K562 (cell line): ENCODE results near the gene AQR. TPM values are rescaled to one million over a fixed set of nuclear protein-coding genes. Genes with fewer than 3 reads are reported as not detected.

ENCODE experiments used
- ATF4 ChIP-seq: fragments of 450-650 bp; formaldehyde crosslinking; IDR thresholded peaks from 2 replicates; pipeline ENCODE4 v1.4.0; 2022; ENCODE audit warnings: mild to moderate bottlenecking, moderate library complexity
- CBX8 ChIP-seq: fragments of 200-600 bp; sonication (generic); IDR thresholded peaks from 2 replicates; pipeline ENCODE4 v1.6.1; 2012; ENCODE audit warnings: borderline replicate concordance, mixed run types, low read depth, mild to moderate bottlenecking, moderate library complexity, mixed read lengths, low read length, control low read depth, inconsistent platforms; ENCODE audit not compliant: poor library complexity, severe bottlenecking; ENCODE audit errors: extremely low read depth
- DEAF1 ChIP-seq: fragments of 450-650 bp; formaldehyde crosslinking; IDR thresholded peaks from 2 replicates; pipeline ENCODE4 v1.4.0; 2020; ENCODE audit warnings: mild to moderate bottlenecking, moderate library complexity
- polyA plus RNA-seq, 8 experiments: library from polyadenylated mRNA; depleted of rRNA in 4 of 8; stranded (reverse) in 5 of 8; unstranded in 3 of 8; fragments of >200 nt; fragmentation: Nextera tagmentation in 2 of 8; fragmentation: Illumina TruSeq in 1 of 8; extraction: Ambion mirVana in 2 of 8; extraction: Trizol in 1 of 8; gene quantifications; 2 replicates each; pipeline versions ENCODE4 v1.2.1 to v1.2.3, GENCODE V29; 2011 to 2014; ENCODE audit warnings: inconsistent platforms in 1 of 8, missing spikeins in 1 of 8
- total RNA-seq, 7 experiments: library from RNA; depleted of rRNA in 6 of 7; stranded (reverse); fragments of >200 nt in 6 of 7; fragmentation: Illumina TruSeq in 2 of 7; extraction: Trizol in 2 of 7; gene quantifications; 2 replicates each; pipeline versions ENCODE4 v1.2.1 to v1.2.3, GENCODE V29; 2011 to 2021; ENCODE audit warnings: low replicate concordance in 1 of 7

AQR gene
- total and polyA plus RNA-seq, 9 of the 15 experiments (the other 6 are each of a cell fraction or from before 2014, with no cell fraction given): 22.0 to 62.9 (median 39.3) TPM

GRCh38 chr15:34802371-34802770, 167.2 kb downstream of the AQR start (continued):
- TF ChIP-seq CBX8: no peak
- TF ChIP-seq DEAF1 (CRISPR knock-in tag): no peak
- no peak for TF ChIP-seq ATF4 (CRISPR knock-in tag)

Other genes with a start within 250 kb of the AQR start
- gene GJD2, start 214.7 kb downstream of the AQR start, total RNA-seq (2014; rRNA removed): not detected in 2 replicates
- gene GJD2, start 214.7 kb downstream of the AQR start, total RNA-seq (2014; rRNA removed; fragmentation: Illumina TruSeq; extraction: Trizol): not detected in 2 replicates
- not detected in 2 replicates for gene GJD2, start 214.7 kb downstream of the AQR start, total RNA-seq (2015; rRNA removed; fragmentation: Illumina TruSeq; extraction: Trizol)
- gene GJD2, start 214.7 kb downstream of the AQR start, total RNA-seq (2021): not detected in 2 replicates
- gene GJD2, start 214.7 kb downstream of the AQR start, polyA plus RNA-seq (2011; rRNA removed): not detected in 2 replicates
- gene GJD2, start 214.7 kb downstream of the AQR start, polyA plus RNA-seq (2014; fragmentation: Illumina TruSeq; extraction: Trizol): not detected in 2 replicates
- gene GJD2, start 214.7 kb downstream of the AQR start, polyA plus RNA-seq (2014; fragmentation: Nextera tagmentation; extraction: Ambion mirVana): not detected
- gene GJD2, start 214.7 kb downstream of the AQR start, polyA plus RNA-seq (2014; rRNA removed): not detected in 2 replicates
- not detected in 2 replicates for gene ACTC1, start 174.2 kb downstream of the AQR start, total RNA-seq (2014; rRNA removed)
- gene ACTC1, start 174.2 kb downstream of the AQR start, total RNA-seq (2014; rRNA removed; fragmentation: Illumina TruSeq; extraction: Trizol): 0.18 TPM in 1 of 2 replicates, not detected in the other
- 0.33 TPM in 1 of 2 replicates, not detected in the other for gene ACTC1, start 174.2 kb downstream of the AQR start, total RNA-seq (2015; rRNA removed; fragmentation: Illumina TruSeq; extraction: Trizol)
- gene ACTC1, start 174.2 kb downstream of the AQR start, total RNA-seq (2021): 0.09 TPM in 1 of 2 replicates, not detected in the other
- 0.16 and 0.84 TPM in 2 replicates for gene ACTC1, start 174.2 kb downstream of the AQR start, polyA plus RNA-seq (2011; rRNA removed)
- gene ACTC1, start 174.2 kb downstream of the AQR start, polyA plus RNA-seq (2014; fragmentation: Illumina TruSeq; extraction: Trizol): 0.10 TPM in 1 of 2 replicates, not detected in the other
- under 1 TPM in 1 of 2 experiments, not detected in 1; 0.15 TPM for gene ACTC1, start 174.2 kb downstream of the AQR start, polyA plus RNA-seq (2014; fragmentation: Nextera tagmentation; extraction: Ambion mirVana)
- gene ACTC1, start 174.2 kb downstream of the AQR start, polyA plus RNA-seq (2014; rRNA removed): 0.08 TPM in 1 of 2 replicates, not detected in the other
- 19.8 and 25.6 TPM in 2 replicates for gene ZNF770, start 18.5 kb upstream of the AQR start, total RNA-seq (2014; rRNA removed)
- gene ZNF770, start 18.5 kb upstream of the AQR start, total RNA-seq (2014; rRNA removed; fragmentation: Illumina TruSeq; extraction: Trizol): 48.4 and 52.8 TPM in 2 replicates
- gene ZNF770, start 18.5 kb upstream of the AQR start, total RNA-seq (2015; rRNA removed; fragmentation: Illumina TruSeq; extraction: Trizol): 35.6 and 40.3 TPM in 2 replicates
- 45.5 and 52.1 TPM in 2 replicates for gene ZNF770, start 18.5 kb upstream of the AQR start, total RNA-seq (2021)
- gene ZNF770, start 18.5 kb upstream of the AQR start, polyA plus RNA-seq (2011; rRNA removed): 48.1 and 50.8 TPM in 2 replicates
- 33.8 and 40.9 TPM in 2 replicates for gene ZNF770, start 18.5 kb upstream of the AQR start, polyA plus RNA-seq (2014; fragmentation: Illumina TruSeq; extraction: Trizol)
- gene ZNF770, start 18.5 kb upstream of the AQR start, polyA plus RNA-seq (2014; fragmentation: Nextera tagmentation; extraction: Ambion mirVana): 1 to 10 TPM; 3.4 to 5.2 TPM
- gene ZNF770, start 18.5 kb upstream of the AQR start, polyA plus RNA-seq (2014; rRNA removed): 20.5 and 24.6 TPM in 2 replicates
- gene NANOGP8, start 115.6 kb upstream of the AQR start, total RNA-seq (2014; rRNA removed): not detected in 2 replicates
- gene NANOGP8, start 115.6 kb upstream of the AQR start, total RNA-seq (2014; rRNA removed; fragmentation: Illumina TruSeq; extraction: Trizol): not detected in 2 replicates
- gene NANOGP8, start 115.6 kb upstream of the AQR start, total RNA-seq (2015; rRNA removed; fragmentation: Illumina TruSeq; extraction: Trizol): not detected in 2 replicates
- not detected in 2 replicates for gene NANOGP8, start 115.6 kb upstream of the AQR start, total RNA-seq (2021)
- not detected in 2 replicates for gene NANOGP8, start 115.6 kb upstream of the AQR start, polyA plus RNA-seq (2011; rRNA removed)
- not detected in 2 replicates for gene NANOGP8, start 115.6 kb upstream of the AQR start, polyA plus RNA-seq (2014; fragmentation: Illumina TruSeq; extraction: Trizol)
- not detected for gene NANOGP8, start 115.6 kb upstream of the AQR start, polyA plus RNA-seq (2014; fragmentation: Nextera tagmentation; extraction: Ambion mirVana)
- gene NANOGP8, start 115.6 kb upstream of the AQR start, polyA plus RNA-seq (2014; rRNA removed): not detected in 2 replicates